ELR (cell line): ENCODE data around the gene TM9SF4.
A peak's percentile ranks its signal among the peaks of the same experiment; 100 is the strongest.
"Not testable (repeated sequence)": the region's sequence is repeated elsewhere in the genome, so short reads cannot be mapped to it uniquely, and the experiment has no call there.

Source experiments
- DNase-seq: peaks from one replicate; pipeline ENCODE4 v3.0.0-alpha.2; 2015; ENCODE audit warnings: low read depth

Gene TM9SF4

DNA sequence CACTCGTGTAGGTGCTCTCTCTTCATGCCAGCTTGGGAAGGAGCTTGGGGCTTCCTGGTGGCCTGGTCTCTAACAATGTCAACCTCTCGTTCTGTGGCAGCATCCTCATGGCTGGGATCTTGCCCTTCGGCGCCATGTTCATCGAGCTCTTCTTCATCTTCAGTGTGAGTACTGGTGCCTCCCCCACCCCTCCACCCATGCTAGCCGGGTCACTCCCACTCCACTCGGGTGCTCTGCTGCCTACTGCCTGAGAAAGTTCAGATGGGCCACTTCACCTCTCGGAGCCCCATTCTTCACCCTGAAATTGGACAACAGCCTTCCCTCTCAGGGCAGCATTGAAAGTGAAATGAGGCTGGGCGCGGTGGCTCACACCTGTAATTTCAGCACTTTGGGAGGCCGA lies 48.8 kb downstream of the TM9SF4 start:
- no peak for DNase-seq

DNA sequence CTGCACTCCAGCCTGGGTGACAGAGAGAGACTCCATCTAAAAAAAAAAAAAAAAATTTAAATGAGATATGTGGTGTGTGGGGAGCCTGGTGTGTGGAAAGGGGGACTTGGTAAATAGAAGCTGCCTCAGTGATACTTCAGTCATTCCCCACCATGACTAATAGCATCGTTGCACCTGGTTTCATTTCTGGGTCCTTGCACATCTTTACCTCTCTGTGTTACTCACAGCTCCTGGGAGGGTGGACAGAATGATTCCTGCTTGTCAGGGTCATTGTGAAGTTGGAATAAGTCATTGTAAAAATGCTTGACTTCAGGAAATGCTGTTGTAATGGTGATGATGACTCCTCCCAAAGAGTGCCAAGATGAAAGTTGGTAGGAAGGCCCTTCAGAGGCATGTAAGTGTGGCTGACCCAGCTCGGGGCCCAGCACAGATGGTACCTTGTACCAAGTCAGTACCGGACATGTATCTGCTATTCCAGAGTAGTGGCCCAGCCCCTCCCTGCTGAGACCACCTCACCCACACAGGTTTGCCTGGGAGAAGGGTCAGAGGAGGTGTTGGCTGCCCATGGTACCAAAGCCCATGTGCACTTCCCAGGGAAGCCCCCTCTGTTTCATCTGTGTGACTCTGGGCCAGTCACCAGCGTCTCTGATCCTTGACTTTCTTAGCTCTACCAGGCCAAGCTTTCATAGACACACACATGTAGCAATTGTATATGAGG lies 49.6 kb downstream of the TM9SF4 start:
- DNase-seq, result no peak

DNA sequence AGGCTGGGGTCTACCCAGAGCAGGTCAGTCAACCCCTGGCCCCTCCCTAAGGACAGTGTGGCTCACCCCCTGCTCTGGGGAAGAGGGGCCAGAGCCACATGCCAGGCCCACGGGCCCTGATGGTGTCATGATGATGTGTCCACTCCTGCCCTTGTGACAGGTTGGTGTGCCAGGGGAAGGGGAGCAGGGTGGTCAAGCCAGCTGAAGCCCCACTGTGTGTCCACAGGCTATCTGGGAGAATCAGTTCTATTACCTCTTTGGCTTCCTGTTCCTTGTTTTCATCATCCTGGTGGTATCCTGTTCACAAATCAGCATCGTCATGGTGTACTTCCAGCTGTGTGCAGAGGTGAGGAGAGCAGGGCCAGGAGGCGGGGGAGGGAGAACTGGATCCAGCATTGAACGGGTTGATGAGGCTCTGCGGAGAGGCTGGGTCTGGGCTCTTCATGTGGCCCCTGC lies 50.3 kb downstream of the TM9SF4 start:
- no peak for DNase-seq

DNA sequence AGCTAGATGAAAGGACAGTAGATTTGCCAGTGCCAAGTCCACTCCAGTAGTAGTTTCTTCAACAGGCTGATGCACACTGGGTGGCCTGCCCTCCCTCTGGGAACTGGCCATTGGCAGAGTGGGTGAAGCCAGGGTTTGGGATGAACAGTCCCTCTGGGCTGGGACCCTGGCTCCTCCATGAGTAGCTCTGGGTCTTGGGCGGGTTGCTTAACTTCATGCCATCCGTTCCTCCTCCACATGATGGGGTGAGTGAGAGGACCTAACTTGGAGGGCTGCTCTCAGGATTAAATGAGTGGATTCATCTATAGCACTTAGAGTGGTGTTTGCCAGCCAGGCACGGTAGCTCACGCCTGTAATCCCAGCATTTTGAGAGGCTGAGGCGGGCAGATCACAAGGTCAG lies 50.8 kb downstream of the TM9SF4 start:
- DNase-seq, result no peak

DNA sequence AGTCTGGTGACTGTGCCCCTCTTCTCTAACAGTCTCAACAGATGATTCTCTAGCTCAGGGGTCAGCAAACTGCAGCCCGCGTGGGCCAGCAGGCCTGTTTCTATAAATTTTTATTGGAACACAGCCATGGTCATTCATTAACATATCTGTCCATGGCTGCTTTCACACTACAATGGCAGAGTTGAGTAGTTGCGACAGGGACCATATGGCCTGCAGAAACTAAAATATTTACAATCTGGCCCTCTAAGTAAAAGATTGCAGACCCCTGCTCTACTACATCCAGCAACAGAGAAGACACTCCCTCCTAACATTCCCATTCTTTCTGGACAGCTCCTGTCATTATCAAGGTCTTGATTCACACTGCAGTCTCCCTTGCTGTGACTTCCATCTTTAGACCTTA lies 52.8 kb downstream of the TM9SF4 start:
- DNase-seq, result no peak

DNA sequence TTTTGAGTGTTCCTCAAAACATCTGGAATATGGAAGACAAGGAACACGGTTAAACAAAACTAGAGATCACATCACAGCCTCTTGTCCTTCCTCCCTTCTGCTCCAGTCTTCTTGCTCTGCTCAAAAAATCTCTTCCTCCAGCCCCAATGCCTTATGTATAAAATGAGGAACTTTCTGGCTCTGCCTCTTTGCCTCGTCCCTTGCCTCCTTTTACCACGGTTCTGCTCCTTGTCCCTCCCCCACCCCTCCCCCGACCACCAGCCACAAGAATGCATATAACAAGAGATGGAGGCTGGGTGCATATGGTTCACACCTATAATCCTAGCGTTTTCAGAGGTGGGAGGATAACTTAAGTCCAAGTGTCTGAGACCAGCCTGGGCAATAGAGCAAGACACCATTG lies 54.4 kb downstream of the TM9SF4 start:
- no peak for DNase-seq

DNA sequence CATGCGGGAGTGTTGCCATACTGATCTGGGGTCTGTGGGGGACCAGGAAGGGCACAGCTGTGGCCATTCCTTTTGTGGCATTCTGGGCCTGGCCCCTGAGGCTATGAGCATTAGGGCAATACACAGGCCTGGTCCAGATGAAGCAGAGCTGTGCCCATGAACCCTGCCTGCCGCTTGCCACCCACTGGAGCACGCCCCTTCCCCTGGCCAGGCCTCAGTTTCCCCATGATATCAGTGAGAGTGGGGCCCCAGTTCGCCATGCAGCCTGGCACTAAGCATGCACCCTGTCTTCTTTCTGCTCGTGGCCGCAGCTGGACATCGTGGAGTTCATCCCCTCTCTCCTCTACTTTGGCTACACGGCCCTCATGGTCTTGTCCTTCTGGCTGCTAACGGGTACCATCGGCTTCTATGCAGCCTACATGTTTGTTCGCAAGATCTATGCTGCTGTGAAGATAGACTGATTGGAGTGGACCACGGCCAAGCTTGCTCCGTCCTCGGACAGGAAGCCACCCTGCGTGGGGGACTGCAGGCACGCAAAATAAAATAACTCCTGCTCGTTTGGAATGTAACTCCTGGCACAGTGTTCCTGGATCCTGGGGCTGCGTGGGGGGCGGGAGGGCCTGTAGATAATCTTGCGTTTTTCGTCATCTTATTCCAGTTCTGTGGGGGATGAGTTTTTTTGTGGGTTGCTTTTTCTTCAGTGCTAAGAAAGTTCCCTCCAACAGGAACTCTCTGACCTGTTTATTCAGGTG lies 55.6 kb downstream of the TM9SF4 start:
- no peak for DNase-seq

DNA sequence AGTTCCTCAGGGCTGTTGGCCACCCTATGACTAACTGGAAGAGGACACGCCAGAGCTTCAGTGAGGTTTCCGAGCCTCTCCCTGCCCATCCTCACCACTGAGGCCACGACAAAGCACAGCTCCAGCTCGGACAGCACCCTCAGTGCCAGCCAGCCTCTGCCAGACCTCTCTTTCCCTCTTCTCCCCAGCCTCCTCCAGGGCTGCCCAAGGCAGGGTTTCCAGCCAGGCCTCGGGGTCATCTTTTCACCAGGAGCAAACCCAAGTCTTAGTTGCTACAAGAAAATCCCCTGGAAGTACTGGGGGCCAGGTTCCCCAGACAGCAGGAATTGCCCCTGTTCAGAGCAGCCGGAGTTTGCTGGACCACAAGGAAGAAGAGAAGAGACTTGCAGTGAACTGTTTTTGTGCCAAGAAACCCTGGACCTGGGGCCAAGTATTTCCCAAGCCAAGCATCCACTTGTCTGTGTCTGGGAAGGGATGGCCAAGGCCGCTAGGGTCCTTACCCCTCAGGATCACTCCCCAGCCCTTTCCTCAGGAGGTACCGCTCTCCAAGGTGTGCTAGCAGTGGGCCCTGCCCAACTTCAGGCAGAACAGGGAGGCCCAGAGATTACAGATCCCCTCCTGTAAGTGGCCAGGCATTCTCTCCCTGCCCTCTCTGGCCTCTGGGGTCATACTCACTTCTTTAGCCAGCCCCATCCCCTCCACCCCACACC lies 56.5 kb downstream of the TM9SF4 start:
- DNase-seq, result no peak

DNA sequence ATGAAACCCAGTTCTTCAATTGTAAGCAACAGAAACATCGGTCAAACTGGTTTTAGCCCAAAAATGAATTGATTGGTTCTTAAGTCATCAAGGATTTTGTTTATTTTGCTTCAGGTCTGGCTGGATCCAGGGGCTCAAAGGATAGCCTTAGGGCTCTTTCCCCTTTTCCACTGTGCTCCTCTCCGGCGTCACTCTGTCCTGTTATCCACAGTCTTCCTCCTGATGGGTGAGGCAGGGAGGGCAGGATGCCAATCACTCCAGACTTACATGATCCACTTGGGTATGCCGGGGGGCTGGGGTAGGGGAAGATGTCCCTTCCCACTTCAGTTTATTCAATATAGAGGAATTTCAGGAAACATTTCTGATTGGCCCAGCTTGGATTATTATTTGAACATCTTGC lies 58.0 kb downstream of the TM9SF4 start:
- DNase-seq, result no peak

DNA sequence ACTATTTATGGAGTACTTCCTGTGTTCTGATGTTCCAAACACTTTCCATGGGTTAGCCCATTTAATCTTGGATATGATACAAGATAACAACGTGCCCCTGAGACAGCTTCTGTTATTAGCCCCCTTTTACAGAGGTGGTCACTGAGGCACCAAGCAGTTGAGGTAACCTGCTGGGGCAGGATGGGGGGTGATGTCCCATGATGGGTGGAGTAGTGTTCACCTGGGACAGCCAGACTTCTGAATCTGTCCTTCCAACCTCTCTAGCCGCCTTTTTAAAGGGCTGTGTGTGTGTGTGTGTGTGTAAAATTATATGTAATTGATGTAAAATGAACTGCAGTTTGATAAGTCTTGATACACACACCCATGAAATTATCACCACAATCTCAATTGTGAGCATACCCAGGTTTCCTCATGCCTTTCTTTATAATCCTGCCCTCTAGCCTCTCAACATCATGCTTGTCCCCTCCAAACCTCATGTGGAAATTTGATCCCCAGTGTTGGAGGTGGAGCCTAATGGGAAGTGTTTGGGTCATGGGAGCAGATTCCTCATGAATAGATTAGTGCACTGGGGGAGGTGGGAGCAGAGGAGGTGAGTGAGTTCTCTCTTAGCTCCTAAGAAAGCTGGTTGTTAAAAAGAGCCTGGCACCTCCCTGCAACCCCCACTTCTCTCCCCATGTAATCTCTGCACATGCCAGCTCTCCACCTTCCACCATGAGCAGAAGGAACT lies 58.8 kb downstream of the TM9SF4 start:
- DNase-seq, result peak; percentile 18

DNA sequence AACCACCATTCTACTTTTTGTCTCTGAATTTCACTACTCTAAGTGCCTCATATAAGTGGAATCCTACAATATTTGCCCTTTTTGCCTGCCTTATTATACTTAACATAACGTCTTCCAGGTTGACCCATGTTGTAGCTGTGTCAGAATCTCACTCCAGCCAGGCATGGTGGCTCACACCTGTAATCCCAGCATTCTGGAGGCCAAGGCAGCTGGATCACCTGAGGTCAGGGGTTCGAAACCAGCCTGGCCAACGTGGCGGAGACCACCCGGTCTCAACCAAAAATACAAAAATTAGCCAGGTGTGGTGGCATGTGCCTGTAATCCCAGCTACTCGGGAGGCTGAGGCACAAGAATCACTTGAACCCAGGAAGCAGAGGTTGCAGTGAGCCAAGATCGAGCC lies 68.2 kb downstream of the TM9SF4 start:
- DNase-seq, result not testable (repeated sequence)

DNA sequence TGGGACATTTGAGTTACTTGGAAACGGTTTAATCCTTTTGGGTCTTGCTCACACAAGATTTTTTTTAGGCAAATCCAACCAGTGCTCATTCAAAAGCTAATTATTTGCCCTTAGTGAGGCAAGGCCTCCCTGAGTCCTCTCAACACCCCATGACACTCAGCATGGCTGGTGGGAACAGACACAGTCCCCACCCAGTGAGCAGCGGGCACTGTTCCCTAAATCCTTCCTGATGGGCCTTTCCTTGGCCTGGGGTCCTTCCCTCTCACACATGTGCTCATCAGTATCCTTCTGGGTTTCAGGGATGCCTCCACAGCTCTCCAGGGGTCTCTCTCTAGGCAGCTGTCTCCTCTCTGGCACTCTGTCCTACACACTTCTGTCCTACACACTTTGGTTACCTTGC lies 70.0 kb downstream of the TM9SF4 start:
- DNase-seq, result no peak

DNA sequence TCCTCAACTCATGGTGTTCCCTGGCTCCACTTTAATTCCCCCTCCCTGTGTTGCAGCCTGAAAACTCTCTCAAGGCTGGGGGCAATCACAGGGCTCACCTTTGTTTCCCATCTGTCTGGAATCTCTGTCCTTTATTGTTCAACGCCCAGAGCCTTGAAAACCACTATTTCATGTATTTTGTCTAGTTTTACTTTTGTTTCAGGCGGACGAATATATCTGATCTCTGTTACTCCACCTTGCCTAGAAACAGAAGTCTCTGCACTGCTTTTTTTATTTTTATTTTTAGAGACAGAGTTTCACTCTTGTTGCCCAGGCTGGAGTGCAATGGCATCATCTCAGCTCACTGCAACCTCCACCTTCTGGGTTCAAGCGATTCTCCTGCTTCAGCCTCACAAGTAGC lies 70.4 kb downstream of the TM9SF4 start:
- no peak for DNase-seq

DNA sequence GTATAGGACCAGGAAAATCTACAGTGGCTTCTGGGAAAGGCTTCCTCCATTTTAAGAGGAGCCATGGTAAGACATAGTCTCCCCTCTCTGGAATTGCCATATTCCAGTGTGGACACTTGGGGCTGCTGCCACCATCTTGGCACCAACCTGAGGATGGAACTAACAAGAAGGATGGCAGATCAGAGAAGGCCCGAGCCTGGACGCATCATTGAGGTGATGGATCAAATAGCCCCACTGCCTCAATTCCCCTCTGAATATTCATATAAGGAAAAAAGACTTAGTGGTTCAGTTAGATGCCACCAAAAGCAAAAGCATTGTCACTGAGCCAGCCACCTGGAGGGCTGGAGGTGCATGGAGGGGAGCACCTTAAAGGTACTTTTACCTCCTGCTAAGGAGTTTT lies 72.1 kb downstream of the TM9SF4 start:
- no peak for DNase-seq

DNA sequence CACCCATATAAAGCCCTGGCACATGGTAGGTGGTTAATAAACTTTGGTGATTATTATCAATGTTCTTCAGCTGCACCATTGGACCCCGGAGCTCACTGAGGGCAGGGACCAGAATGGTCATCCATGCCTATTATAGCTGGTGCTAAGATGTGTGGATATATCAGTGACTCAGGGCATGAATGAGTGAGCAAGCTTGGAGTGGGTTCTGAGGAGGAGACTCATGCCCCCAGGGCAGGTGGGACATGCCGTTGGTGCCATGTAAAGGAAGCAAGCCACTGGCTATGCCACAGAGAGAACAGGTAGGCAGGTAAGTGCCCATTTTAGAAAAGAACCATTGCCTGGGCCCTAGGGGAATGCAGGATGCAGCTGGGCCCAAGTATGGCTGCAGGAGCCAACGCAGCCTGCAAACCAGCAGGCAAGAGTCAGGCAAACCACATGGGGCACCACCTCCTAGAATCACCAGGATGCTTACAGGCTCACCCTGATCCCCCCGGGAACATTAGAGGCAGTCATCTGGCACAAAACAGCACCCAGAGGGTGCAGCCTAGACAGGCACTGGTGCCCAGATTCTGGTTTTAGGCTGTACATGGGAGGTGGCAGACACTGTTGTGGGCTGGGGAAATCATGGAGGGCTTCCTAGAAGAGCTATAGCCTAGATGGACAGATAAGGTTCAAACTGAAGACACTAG lies 74.6 kb downstream of the TM9SF4 start:
- no peak for DNase-seq

DNA sequence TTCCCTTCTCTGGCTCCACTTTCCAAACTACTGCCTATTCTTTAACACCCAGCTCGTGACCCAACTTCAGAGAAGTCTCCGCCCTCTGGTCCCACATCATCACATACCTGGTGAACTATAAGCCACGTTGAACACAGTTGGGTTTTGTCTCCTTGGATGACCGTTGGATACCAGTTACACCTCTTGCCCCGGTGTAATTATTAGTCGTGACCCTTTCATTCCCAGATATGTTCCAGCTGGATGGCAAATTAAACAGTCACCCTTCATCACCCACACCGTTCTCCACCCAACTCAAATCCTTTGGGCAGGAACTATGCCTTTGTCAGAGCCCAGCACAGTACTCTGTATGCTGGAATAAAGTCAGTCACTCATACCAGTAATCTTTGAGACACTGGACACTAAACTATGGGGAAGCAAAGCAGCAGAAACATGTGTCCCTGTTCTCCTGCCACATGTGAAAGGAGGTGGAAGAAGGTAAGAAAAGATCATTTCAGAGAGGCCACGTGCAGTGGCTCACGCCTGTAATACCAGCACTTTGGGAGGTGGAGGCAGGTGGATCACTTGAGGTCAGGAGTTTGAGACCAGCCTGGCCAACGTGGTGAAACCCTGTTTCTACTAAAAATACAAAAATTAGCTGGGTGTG lies 75.6 kb downstream of the TM9SF4 start:
- DNase-seq, result no peak

DNA sequence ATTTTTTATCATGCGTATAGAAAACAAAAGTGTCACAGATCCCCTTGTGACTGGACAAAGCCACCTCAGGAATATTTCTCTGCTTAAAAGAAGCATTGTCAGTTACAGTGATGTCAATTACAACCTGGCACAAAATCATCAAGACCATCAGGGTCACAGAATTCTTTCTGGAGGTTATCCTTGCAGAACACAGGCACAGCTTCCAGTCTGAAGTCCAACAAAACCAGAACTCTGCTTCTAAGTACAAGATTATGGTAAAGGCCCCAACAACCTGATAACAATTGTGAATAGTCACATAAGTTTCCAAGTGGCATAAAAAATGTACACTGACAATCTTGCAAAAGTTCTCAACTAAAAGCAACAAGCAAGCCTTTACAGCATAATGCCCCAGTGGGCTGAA lies 77.0 kb downstream of the TM9SF4 start:
- DNase-seq, result no peak

DNA sequence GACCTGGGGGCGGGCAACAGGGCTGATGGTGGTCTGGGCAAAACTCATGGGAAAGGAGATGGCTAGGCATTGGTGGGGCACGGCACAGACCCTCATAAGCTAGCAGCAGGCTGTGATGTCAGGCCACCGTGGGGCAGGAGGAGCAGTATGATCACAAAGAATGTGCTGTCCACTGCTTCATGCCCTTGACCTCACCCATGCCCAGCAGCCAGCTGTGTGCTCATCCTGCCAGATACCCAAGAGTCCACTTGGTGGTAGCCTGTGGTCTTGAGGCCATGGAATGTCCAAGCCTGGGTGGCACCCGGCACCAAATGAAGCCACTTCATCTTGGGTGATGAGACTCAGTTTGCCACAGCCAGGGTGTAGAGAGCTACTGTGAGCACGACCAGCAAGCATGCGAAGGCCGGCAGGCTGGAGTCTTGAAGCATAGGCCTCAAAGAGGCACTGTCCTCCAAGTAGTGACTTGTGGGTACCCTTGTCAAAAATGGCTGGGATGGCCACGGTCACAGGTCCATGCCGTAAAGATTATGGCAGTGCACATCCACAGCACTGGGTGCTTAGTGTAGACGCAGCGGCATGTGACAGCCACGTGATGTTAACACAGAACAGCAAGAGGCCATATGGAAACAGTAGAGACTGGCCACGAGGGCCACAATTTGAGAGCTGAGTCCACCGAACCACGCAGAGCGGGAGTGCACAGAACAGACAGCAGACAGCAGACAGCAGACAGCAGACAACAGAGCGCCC lies 79.0 kb downstream of the TM9SF4 start:
- no peak for DNase-seq

DNA sequence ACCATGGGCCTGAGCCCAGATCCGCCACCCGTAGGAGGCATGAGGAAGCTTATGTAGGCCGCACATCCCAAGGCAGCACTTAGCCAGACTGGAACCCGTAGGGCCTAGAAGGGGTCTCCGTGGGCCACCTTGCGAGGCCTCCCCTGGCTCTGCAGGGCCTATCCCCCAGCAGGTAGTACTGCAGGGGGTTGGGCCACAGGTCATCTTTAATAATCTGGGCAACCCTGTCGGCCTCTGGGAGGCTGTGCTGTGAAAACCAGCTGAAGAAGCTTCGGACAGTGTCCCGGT lies 79.6 kb downstream of the TM9SF4 start:
- DNase-seq, result no peak

DNA sequence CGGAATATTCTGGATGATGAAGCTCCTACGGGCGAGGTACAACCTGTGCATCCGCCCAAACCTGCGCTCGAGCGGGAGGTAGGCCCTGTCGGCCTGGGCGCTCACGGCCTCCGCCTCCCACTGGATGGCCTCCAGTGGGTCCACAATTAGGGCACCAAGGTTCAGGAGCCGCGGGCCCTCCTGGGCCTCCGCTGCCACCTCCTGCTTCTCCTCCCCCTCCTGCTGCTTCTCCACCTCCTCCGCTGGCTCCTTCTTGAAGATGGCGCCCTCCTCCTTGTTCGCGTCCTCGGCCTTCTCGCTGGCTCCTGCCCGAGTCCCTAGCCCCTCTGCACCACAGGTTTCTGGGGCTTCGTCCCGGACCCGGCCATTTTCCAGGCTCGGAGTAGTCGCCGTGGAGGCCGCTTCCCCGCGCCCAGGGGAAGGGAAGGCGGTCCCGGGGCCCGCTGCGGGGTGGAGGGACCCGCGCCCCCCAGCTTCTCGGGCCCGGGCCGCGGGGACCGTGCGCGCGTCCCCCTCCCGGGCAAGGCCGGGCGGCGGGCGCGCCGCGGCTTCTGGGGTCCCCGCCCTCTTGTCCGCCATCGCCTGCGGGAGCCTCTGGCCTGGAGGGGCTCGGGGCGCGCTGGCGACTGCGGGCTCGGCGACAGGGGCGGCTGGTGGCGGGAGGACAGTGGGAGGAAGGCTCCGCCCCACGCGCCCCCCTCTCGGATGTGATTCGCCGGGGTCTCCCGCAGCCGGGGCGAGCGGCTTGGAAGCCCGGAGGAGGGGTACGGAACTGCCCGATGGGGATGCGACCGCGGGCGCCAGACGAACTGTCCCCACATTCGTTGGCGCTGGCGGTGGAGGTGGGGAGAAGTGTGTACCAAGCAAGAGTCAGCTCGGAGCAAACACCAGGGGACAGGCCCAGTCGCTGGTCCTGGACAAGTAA lies 80.4 kb downstream of the TM9SF4 start:
- peak; percentile 50 for DNase-seq
